Measurements from ENCODE around the gene MCRIP1. TPM values are rescaled to one million over a fixed set of nuclear protein-coding genes. Genes with fewer than 3 reads are reported as not detected.
A peak's percentile ranks its signal among the peaks of the same experiment; 100 is the strongest.

The MCRIP1 gene, protein sequence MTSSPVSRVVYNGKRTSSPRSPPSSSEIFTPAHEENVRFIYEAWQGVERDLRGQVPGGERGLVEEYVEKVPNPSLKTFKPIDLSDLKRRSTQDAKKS
- 85.9 TPM for total RNA-seq

DNA sequence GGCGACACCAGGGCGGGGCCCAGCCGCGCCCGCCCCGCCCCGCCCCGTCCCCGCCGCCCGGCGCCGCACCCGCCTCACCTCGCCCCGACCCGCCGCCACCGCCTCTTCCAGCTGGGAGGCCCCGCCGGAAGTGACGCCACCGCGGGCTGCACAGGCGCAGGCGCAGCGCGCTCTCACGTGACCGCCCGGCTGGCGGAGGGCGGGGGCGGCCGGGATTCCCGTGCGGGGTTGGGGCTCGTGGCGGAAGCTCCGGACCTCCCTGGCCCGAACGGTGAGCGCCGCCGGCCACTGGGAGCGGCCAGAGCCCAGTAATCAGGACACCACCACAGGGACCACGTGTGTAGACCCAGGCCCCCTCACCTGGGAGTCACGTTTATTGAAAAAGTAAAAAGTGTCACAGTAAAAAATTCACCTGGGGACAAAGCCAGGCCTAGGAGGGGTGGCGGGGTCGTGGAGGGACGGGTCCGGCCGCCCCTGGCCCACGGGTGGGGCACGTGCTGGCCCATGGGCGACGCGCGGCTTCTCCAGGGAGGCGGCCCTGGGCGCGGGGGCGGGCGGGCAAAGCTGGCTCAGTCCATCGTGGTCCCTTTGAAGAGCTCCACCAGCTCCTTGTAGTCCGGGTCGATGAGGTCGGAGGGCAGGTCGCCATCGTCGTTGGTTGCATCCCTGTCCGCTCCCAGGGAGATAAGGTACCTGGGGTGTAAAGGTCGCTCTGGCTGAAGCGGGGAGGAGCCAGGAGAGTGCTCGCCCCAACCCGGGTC is at the start of gene MCRIP1:
Gene MCRIP1, minus strand, starts transcription at position 132 of the 761 bp plus-strand sequence. CDS start 8,785 bp downstream, outside the sequence.
- peak; percentile 84 for DNase-seq

DNA sequence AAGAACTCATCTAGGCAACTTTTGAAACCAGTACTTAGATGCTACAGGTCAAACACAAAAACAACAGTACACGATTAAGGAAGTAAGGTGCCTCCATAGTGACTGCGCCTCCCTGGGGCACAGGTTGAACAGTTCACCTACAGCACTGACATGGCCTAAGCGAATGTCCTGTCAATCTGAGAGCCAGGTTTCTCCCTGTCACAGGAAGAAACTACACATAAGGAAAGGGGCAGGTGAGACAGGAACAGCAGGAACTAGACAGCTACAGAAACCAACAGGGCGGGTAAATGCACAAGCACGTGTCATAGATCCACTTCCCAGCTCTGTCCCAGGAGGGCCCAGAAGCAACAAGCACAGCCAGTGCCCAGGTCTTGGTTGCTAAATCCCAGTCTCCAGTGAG is 46.0 kb upstream of the MCRIP1 start:
- DNase-seq, result no peak

DNA sequence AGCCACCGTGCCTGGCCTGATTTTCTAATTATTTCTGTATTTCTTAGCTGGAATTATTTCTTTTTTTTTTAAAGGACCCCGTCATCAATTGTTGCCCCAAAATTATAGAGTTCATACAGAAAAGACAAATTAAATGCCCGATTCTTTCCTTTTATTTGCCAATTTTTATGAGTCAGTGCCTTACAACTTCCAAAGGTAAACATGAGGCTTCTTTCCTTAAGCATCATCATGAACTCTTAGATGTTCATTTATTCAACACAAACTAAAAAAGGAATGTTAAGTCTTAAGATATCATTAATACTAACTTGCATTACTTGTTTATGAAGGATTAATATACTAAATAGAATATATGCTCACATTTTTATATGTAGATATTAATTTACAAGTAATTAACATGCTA is 45.2 kb upstream of the MCRIP1 start:
- DNase-seq, result no peak

DNA sequence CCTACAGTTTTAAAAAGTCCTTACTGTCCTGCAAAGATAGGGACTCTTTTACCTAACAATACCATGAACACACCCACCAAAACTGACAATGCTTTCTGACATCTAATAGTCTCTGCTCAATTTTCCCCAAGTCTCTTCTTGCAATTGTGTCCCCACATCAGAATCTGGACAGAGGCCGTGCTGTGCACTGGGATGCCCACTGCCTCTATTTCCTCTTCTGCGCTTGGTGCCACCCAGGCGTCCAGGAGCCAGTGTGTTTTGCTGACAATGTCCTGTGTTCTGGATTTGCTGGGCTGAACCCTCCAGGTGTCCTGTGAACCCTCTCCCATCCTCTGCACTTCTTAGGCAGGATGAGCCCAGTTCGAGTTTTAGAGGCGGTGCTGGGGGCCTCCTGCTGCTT is 44.5 kb upstream of the MCRIP1 start:
- DNase-seq, result no peak

DNA sequence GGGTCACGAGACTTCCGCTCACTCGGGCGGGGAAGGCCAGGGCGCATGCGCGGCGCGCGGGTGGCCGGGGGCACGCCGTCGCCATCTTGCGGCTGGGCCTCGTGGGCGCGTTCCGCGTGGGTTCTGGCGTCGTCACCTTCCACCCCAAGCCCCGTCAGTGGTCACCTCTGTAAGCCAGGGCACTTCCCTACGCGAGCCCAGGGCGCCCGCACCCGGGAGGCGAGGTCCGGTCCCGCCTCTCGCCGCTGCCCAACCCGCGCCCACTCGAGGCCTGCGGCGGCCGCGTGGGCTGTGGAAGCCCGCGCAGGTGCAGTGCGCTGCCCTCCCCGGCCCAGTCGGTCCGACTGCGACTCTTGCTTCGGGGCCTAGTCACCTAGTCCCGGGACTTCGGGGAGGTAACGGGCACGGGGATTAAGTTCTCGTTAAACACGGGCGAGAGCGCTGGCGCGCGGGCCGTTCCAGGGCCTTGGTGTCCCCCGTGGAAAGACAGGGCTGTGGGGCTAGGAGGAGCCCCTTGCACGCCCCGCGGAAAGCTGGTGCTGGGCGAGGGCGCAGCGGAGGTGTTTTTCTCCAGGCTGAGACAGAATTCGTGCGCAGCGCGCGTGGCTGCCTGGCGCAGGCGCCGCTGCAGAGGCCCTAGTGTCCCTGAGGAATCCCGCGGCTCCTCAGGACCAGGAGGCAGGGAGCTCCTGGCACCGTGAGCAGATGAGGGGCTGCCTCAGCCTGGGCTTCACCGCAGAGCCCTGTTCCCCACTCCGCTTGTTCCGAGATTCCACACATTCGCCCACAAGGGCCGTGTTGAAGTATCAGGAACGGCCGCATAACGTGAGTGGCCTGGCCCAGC is 38.5 kb upstream of the MCRIP1 start:
- DNase-seq, result peak; percentile 81

DNA sequence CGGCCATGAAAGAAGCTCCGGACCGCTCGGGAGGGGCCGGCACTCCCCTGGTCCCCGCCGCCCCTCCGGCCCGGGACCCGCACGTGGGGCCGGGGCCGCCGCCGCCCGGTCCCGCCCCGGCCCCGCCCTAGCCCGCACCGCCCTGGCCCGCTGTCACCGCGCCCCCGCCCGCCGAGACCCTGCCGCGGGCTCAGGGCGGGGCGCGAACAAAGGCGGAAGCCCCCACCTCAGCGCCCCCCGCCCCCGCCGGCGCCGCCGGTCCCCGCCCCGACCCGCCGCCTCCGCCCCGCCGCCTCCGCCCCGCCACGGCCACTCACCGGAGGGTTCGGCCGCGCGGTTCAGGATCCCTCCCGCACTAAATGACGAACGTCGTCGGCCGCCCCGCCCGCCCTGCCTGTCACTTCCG is 37.9 kb upstream of the MCRIP1 start, which contains the start of gene ARHGDIA:
Gene ARHGDIA, minus strand, starts transcription at position 357 of the 406 bp plus-strand sequence. CDS start 1,407 bp downstream, outside the sequence.
- DNase-seq, result no peak

DNA sequence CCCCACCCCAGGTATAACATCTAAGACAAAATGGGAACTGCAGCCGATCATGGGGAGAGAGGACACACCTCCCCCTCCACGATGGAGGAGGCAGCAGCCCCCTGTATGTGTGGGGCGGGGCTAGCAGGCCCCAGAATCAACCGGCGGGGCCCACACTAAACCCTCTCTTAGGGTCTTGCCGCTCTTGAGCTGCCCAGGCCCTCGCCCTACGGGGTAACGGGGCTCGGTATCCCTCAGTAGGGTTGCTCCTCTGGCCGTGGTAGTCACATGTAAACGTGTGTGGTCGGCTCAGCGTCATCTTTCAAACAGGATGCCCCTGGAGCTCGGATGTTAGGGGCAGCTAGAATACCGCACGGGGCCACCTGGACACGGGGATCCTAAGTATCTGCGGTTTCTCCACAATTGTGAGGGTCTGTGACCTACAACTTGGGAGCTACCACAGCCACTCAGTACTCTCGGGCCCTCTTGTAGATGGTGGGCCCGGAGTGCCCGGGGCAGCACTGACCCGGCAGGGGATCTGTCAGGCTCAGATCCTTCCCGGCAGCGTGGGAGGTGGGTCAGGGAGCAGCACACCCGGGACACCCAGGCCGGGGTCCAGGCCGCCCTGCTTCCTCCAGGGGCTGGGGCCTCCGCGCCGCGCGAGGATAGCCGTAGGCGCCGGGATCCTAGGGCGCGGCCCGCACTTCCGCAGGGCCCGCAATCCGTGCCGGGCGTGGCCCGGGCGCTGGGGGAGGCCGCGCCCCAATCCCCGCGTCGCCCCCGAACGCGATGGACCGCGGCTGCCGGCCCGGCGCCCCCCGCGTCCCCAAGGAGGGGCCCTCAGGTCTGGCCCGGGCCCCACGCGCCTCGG is 37.3 kb upstream of the MCRIP1 start:
- no peak for DNase-seq

DNA sequence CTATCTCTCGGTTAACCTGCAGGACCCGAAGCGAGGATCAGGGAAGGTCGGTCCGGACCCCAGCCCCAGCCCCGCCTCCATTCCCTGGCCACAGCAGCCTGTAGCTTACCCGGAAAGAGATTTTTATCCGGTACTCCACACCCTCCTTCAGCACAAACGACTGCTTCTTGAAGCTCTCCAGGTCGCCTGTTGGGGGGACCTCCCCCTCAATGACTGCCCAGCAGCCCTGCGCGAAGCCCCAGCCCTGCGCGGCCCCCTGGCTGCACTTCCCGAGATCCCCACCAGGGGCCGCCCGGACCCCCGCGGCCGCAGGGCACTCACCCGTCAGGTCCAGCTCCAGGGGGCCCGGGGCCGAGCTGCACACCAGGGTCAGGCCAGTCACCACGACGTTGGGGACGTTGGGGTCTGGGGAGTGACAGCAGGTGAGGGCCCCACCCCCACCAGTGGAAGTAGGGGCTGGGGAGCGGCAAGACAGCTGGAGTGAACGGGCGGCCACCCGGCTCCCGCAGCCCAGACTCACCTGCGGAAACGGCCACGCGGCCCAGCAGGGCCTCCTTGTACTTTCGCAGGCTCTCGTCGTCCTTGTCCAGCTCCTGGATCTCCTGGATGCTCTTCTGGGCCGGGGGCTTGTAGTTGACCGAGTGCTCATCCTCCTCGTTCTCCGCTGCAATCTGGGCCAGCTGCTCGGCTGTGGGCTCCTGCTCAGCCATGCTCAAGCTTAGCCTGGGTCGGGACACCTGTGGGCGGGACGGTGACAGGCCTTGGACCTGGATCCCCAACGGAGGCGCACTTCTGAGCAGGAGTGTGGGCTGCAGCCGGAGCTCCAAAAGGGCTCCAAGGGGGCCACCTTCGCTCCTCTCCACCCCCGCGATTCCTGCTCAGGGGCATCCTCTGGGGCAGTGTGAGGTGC is 36.4 kb upstream of the MCRIP1 start:
- no peak for DNase-seq

DNA sequence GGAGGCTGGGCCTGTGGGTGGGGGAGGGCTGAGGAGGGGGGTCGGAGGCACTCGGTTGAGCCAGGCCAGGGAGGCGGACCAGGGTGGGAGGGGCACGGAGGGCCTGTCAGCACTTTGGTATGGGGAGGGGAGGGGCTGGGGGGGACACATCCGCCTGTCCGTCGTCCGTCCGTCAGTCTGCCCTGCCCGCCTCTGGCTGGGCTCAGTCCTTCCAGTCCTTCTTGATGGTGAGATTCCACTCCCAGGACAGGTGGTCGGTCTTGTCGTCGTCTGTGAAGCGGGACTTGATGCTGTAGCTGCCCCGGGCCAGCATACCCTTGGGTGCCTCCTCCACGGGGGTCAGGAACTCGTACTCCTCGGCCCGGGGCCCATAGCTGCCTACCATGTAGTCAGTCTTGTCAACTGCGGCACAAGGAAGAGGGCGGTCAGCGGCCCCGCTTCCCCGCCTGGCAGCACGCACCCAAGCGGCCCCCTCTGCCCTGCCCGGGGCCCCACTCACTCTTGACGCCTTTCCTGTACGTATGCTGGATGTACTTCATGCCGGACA is 35.7 kb upstream of the MCRIP1 start:
- DNase-seq, result no peak

DNA sequence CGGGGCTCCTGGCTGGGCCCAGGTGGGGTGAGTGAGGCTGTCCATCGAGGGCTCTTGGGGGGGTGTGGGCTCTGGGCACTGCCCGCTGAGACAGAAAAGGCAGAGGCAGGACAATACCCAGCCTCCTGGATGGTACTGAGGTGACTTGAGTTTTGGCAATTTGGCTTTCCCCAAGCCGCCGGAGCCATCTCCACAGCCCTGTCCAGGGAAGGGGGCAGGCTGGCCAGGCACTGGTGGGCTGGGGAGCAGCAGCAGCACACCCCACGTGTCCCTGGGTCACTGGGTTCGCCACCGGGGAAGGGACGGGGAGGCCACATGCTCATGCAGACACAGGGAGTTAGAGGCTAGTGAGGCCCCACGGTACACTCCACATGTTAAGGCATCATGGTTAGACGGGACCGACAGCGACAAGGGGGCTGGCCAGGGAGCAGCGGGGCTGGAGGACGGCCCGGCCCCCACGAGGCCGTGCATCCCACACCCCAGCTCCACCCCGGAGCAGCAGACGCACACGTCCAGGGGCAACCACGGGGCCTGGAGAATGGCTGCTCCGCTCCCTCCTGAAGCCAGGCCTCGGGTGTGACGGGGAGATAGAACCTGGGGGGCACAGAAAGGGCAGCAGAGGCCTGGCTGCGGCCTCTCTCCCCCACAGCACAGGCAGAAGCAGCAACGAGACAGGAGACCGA is 35.0 kb upstream of the MCRIP1 start:
- no peak for DNase-seq

DNA sequence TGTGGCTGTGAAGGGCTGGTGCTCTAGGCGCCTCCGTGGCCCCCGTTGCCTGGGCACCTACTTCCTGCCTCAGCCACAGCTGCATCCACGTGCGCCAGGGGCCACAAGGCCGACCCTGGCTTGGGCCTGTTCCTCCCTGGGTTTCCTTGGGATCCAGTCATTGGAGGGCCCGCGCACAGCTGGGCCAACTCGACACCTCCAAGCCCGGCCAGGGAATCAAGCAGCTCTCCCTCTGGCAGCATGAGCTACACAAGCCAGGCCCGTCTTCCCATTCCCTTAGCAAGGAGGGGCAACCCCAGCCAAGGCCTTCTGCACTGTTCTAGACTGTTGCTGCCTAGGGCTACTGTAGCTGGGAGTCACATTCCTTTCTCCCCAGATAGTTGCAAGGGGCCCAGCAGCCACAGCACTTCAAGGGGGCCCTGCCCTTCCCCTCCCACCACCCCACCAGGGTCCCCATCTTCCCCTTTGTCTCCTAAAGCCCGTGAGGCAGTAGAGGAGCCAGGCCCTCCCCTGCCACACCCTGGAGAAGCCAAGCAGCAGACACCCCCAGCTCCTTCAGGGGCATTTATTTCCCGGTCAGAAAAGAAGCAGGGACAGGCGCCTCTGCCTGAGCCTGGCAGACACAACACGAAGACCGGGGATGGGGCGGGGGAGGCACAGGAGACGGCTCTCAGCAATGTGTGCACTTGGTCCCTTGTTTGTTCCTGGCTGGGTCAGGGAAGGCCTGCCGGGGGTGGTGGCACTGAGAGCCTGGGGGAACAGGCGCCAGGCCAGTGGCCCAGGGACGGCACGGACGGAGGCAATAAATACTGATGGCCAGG is 34.3 kb upstream of the MCRIP1 start:
- DNase-seq, result no peak

DNA sequence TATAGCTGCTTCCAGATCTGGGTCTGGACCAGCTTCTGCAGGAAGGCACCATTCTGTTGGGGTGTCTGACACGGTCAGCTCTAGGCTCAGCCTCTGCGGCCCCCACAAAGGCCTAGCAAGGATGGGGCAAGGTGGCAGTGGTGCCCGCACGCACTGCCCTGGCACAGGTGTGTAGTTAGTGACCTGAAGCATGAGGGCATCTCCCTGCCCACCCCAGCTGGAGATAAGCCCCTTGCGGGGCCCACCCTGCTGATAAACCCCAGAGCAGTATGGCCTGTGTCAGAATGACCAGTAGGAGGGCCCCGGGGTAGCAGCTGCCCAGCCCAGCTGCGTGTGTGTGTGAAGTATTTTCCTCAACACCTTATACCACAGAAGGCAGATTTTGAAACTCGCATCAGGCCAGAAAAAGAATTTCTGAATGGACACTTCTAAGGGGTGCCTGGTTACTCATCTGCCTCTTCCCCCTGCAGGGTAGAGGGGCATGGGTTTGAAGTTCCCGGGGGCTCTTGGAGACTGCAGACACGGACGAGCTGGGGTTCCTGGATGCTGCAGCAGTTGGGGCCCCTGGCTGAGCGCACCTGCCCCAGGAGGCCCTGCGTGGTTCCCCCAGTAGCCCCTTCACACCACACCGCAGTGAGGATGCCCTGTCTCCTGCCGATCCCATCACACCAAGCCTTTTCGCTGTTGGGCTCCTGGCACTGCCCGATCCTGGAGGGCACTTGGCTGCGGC is 33.5 kb upstream of the MCRIP1 start:
- DNase-seq, result no peak

DNA sequence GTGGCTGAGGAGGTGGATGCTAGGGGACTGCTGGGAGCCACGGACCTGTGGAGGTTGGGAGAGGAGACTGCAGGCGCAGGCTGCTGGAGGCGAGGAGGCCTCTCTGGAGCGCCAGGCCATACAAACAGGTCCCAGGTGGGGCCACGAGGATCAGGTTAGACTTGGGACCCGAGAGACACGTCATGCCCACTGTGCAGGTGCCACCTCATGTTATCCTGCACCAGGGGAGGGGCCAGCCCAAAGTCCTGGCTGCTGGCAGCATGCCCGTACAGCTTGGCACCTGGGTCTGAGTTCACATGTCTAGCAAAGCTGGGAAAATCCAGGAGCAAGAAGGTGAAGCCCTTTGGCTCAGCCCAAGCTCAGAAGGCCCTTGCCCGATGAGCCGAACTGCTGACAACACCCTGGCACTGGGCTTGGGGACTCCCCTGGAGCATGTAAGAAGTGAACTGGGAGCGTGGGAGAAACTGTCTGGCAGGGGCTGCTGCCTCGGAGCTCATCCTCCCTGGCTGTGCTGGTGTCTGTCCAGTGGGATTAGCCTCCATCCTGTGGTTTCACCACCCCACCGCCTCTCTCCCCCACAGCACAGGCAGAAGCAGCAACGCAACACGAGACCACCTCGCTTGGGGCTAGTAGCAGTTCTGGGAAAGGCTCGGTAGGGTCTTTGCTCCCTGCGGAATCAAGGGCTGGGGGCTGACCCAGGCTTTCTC is 32.8 kb upstream of the MCRIP1 start:
- DNase-seq, result no peak

DNA sequence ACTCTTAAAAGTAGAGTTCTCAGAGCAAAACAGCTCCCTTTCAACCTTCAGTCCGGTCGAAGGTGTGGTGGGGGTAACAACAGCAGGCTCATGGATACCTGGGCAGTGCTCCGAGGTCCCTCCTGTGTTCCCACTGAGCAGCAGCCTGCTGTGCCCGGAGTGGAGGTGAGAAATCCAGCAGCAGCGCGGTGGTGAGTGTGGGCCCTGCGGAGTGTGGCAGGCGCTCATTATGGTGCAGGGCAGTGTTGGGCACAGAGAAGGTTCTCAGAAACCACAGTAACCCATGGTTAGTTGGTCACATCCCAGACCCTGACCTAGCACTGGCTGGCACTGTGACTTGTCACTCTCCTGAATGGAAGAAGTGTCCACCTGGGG is 32.3 kb upstream of the MCRIP1 start:
- DNase-seq, result no peak

DNA sequence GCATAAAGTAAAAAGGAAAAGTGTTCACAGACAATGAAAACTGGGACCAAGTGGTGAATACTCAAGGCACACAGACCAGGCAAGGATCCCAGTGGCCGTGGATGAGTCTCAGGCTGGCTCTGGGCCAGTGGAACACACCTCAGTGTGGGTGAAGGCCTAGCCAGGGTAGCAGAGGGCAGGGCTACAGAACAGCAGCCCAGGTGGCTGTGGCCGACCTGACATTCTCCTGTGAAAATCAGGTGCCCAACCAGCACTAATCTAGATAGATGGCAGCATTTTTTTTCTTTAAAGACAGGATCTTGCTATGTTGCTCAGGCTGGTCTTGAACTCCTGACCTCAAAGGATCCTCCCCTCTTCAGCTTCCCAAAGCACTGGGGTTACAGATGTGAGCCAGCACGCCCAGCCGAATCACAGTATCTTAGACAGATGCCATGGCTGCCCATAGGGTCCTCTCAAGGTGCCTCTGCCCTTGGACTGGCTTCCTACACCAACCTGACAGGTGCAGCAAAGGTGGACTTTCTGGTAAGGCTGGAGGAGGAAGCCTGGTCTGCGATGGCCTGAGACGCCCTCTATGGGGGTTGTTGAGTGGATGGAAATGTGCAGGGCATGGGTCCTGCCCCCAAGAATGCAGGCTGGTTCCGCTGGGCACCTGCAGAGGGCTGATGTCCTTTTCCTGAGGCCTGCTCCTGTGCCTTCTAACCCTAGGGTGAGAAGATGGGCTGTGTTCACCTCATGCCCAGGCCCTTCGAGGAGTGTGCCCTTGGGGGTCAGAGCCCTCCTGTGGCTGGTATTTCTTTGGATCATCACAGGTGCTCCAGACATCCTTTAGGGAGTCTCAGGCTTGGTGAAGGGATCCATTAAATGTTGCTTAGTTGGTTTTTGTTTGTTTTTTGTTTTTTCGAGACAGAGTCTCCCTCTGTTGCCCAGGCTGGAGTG is 31.0 kb upstream of the MCRIP1 start:
- no peak for DNase-seq

DNA sequence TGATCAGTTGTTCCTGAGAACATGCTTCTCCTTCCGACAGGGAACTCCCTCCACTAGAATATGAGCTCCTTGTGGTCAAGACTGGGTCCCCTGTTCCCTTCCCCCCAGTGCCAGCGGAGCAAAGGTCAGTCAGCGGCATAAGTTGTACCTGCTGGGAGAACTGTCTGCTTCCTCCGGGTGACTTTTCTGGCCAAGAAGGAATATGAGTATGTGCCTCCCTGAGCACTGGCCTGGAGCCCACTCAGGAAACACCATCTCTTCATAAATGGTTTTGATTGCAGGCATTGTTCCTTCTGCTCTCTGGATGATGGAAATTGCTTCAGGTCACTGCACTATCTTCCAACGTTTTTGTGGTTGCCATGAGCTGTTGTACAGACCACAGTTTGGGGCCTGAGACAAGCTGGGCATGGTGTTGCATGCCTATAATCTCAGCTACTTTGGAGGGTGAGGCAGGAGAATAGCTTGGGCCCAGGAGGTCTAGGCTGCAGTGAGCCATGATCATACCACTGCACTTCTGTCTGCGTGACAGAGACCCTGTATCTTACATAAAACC is 30.1 kb upstream of the MCRIP1 start:
- DNase-seq, result no peak
